Mesendoderm (in vitro differentiated cells): ENCODE measurements around the gene SMYD3.

ENCODE experiments used
- DNase-seq: peaks from one replicate; pipeline ENCODE4 v3.0.0; 2013
- H2AK5ac ChIP-seq: 2 replicates; pipeline ENCODE4 v1.6.1; 2013; ENCODE audit warnings: low read length, inconsistent platforms
- H2BK120ac ChIP-seq: 2 replicates; pipeline ENCODE4 v1.6.1; 2013; ENCODE audit warnings: low read depth, mild to moderate bottlenecking, low read length, moderate library complexity, mixed read lengths
- H2BK15ac ChIP-seq: replicated peaks from 2 replicates; pipeline ENCODE4 v1.6.1; 2013; ENCODE audit warnings: low read depth, mild to moderate bottlenecking, moderate library complexity
- H2BK5ac ChIP-seq: 2 replicates; pipeline ENCODE4 v1.6.1; 2013; ENCODE audit warnings: low read length, inconsistent platforms
- H3K18ac ChIP-seq: 2 replicates; pipeline ENCODE4 v1.6.1; 2013; ENCODE audit warnings: mild to moderate bottlenecking, low read length, mixed read lengths
- H3K23ac ChIP-seq: one replicate; pipeline ENCODE4 v1.6.1; 2013; ENCODE audit warnings: low read length
- H3K27ac ChIP-seq: 2 replicates; pipeline ENCODE4 v1.5.1; 2013; ENCODE audit warnings: low read depth, mild to moderate bottlenecking, inconsistent platforms, low read length, moderate library complexity
- H3K27me3 ChIP-seq: 2 replicates; pipeline ENCODE4 v1.6.1; 2013; ENCODE audit warnings: low read length, control low read depth, mild to moderate bottlenecking, inconsistent platforms; ENCODE audit not compliant: insufficient read depth, poor library complexity
- H3K36me3 ChIP-seq: 2 replicates; pipeline ENCODE4 v1.6.1; 2013; ENCODE audit warnings: low read length, inconsistent platforms; ENCODE audit not compliant: control insufficient read depth, insufficient read depth
- H3K4ac ChIP-seq: one replicate; pipeline ENCODE4 v1.6.1; 2013; ENCODE audit warnings: low read depth, mild to moderate bottlenecking, low read length, moderate library complexity
- H3K4me1 ChIP-seq: 2 replicates; pipeline ENCODE4 v1.6.1; 2013; ENCODE audit warnings: low read depth, low read length, inconsistent platforms; ENCODE audit not compliant: control insufficient read depth
- H3K4me2 ChIP-seq: 2 replicates; pipeline ENCODE4 v1.6.1; 2013; ENCODE audit warnings: low read length
- H3K4me3 ChIP-seq: 2 replicates; pipeline ENCODE4 v1.5.1; 2013; ENCODE audit warnings: mild to moderate bottlenecking, low read length
- H3K56ac ChIP-seq: one replicate; pipeline ENCODE4 v1.6.1; 2013; ENCODE audit warnings: low read length
- H3K79me1 ChIP-seq: 2 replicates; pipeline ENCODE4 v1.6.1; 2013; ENCODE audit warnings: low read length, inconsistent platforms
- H3K79me2 ChIP-seq: 2 replicates; pipeline ENCODE4 v1.6.1; 2013; ENCODE audit warnings: mild to moderate bottlenecking, low read length; ENCODE audit not compliant: control insufficient read depth, insufficient read depth
- H3K9ac ChIP-seq: 2 replicates; pipeline ENCODE4 v1.6.1; 2013; ENCODE audit warnings: low read length, inconsistent platforms
- H4K5ac ChIP-seq: one replicate; pipeline ENCODE4 v1.6.1; 2013; ENCODE audit warnings: low read length
- H4K8ac ChIP-seq: one replicate; pipeline ENCODE4 v1.6.1; 2013; ENCODE audit warnings: low read depth, mild to moderate bottlenecking, control low read depth, low read length, moderate library complexity
- WGBS: extraction: QIAGEN DNeasy Blood & Tissue Kit; methylation state at CpG from one replicate; pipeline ENCODE4 v1.1.7; 2013; ENCODE audit warnings: low lambda C conversion rate, missing lambda C conversion rate; ENCODE audit not compliant: insufficient coverage; ENCODE audit errors: extremely low coverage; 5-methylcytosine and 5-hydroxymethylcytosine counted together

The SMYD3 gene

DNA sequence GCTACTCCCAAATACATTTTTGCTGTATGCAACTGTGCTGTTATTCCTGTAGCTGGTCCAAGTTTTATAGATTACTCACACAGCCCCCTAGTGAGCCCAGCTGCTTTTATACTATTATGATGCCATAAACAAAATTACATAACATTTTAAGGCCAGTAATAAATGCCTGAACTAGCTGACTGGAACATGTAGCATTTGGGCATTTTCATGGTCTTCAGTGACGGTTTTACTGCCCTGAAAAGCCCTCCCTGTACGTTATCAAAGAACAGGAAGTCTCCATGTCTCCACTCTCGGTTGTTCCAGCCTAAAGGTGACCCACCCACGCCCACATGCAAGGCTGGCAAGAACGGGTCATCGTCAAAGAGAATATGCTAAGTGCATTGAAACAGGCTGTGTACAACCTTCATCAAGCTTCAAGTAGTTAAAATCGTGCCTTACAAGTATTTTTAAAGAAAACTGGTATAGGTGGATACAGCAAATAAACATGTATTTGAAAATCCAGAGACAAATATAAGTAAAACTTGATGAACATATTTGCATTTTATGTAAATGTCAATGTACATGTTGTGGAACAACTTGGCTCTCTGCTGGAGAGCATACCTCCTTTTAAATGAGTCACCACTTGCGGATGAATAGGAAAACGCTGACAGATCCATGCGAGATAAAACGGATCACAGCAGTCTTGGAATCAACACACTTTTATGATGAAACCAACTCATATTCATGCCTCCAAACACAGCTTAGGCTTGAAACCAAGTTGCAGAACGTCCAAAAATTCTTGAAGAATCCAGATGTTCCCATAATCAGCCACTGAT lies 520.5 kb downstream of the SMYD3 start:
- H3K18ac ChIP-seq: no peak overlapping the region
- no peak overlapping the region for H2BK5ac ChIP-seq
- H2BK15ac ChIP-seq: no peak overlapping the region
- H3K4me2 ChIP-seq: no peak overlapping the region
- no peaks in the 10 kb centered on the region for H3K27me3 ChIP-seq
- H3K27ac ChIP-seq: no peak overlapping the region
- no CpG with 5 or more reads among the region's 12 CpGs for WGBS
- H3K9ac ChIP-seq: no peak overlapping the region
- no peaks in the 10 kb centered on the region for H3K79me2 ChIP-seq
- H3K4ac ChIP-seq: no peak overlapping the region
- H3K79me1 ChIP-seq: no peaks in the 10 kb centered on the region
- H4K8ac ChIP-seq: no peak overlapping the region
- H3K4me1 ChIP-seq: peaks cover 2% of the 10 kb centered on the region
- DNase-seq: peak; percentile 47
- H3K36me3 ChIP-seq: no peaks in the 10 kb centered on the region
- no peak overlapping the region for H3K4me3 ChIP-seq
- H4K5ac ChIP-seq: no peak overlapping the region
- H2AK5ac ChIP-seq: no peak overlapping the region
- H3K56ac ChIP-seq: no peak overlapping the region
- no peak overlapping the region for H3K23ac ChIP-seq
- no peak overlapping the region for H2BK120ac ChIP-seq

DNA sequence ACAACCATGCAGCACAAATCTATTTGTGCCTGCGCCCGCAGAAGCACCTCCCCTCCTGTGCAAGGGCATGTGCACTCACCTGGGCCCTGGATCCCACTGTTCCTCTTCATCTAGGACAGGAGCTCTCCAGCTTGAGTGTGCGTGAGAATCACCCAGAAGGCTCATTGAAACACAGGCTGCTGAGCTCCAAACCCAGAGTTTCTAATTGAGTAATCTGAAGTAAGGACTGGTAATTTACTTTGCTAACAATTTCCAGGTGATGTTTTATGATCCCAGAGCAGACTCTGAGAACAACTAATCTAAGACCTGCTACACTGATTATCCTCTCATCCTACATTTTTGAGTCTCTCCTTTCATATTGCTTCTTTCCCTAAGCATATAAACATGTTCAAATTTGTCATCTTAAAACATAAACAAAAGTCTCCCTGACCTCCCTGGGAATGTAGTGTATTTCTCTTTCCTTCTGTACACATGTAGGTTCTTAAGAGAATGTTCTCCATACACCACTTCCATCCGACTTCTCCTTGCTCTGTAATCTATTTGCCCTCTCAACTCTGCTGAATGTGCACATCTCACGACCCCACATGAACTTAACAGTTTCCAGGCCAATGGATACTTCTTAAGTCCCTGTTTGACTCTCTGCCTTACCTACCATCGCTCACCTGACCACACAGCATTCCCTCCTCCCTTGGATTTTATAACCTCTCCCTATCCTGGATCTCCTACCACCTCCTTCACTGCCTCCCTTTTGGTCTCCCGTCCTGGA lies 522.5 kb downstream of the SMYD3 start:
- H2BK15ac ChIP-seq: no peak overlapping the region
- H2BK120ac ChIP-seq: no peak overlapping the region
- no peak overlapping the region for H4K8ac ChIP-seq
- no peaks in the 10 kb centered on the region for H3K27me3 ChIP-seq
- no peak overlapping the region for H3K4me2 ChIP-seq
- DNase-seq: no peak
- H3K18ac ChIP-seq: no peak overlapping the region
- H4K5ac ChIP-seq: no peak overlapping the region
- WGBS: no CpG with 5 or more reads among the region's 7 CpGs
- H3K4ac ChIP-seq: no peak overlapping the region
- H3K27ac ChIP-seq: no peak overlapping the region
- peaks cover 2% of the 10 kb centered on the region for H3K4me1 ChIP-seq
- no peaks in the 10 kb centered on the region for H3K36me3 ChIP-seq
- no peak overlapping the region for H3K56ac ChIP-seq
- no peak overlapping the region for H3K4me3 ChIP-seq
- H3K23ac ChIP-seq: no peak overlapping the region
- H2BK5ac ChIP-seq: no peak overlapping the region
- H2AK5ac ChIP-seq: no peak overlapping the region
- no peaks in the 10 kb centered on the region for H3K79me2 ChIP-seq
- no peak overlapping the region for H3K9ac ChIP-seq
- H3K79me1 ChIP-seq: no peaks in the 10 kb centered on the region

DNA sequence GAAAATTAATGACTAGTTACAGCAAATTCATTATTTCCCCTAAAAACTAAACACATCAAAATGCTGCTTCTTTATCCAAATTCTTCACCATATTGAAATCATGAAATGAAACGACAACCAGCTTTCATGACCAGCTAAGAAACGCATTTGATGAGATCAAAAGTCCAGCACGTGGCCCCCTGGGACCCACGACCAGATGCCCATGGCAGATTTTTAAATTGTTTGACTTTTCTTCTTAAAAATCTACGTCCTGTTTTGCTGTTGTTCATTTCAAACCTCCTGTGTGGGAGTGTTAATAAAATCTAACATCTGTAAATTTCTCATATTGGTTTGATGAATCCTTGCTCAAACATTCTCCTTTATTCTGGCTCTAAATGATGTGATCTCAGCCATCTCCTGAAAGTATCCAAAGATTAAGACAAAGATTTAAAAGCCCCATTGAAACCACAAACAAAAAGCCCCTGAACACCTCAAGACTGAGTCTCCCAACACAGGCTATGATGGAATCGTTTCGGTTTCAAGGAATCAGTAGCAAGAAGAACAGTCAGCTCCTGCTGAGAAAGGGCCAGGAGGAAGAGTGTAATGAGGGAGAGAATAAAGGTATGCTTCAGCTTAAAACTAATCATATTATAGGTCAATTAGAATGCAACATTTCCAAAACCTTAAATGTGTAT lies 523.6 kb downstream of the SMYD3 start:
- Histone ChIP-seq H3K4ac (no peak overlapping the region), H2BK120ac (no peak overlapping the region), H3K56ac (no peak overlapping the region), H3K4me2 (no peak overlapping the region), H3K79me1 (no peaks in the 10 kb centered on the region), H2BK15ac (no peak overlapping the region), H3K4me3 (no peak overlapping the region), H2AK5ac (no peak overlapping the region), H3K4me1 (peaks cover 2% of the 10 kb centered on the region), H3K36me3 (no peaks in the 10 kb centered on the region), H4K5ac (no peak overlapping the region), H3K27me3 (no peaks in the 10 kb centered on the region), H3K27ac (no peak overlapping the region), H2BK5ac (no peak overlapping the region), H3K23ac (no peak overlapping the region), H3K18ac (no peak overlapping the region), H3K79me2 (no peaks in the 10 kb centered on the region), H4K8ac (no peak overlapping the region), H3K9ac (no peak overlapping the region)
- WGBS: no CpG with 5 or more reads among the region's 7 CpGs
- DNase-seq: no peak

DNA sequence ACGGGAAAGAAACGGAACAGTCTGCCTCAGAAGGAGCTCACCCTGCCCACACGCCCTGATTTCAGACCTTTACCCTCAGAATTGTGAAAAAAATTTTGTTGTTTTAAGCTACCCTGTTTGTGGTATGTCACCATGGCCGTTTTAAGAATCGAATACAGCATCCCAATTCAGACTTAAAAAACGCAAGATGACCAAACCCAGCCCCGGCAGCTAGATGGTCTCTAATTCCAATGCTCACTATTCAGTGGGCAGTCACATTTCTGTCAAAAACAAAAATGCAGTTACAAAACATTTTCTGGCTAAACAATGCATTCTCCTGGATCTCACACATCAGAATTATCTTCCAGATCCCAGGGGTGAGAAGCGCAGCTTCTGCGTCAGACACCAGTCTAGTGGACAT lies 527.5 kb downstream of the SMYD3 start:
- DNase-seq: no peak
- Histone ChIP-seq H4K8ac (no peak overlapping the region), H3K4me1 (no peaks in the 10 kb centered on the region), H3K23ac (no peak overlapping the region), H3K18ac (no peak overlapping the region), H3K79me2 (no peaks in the 10 kb centered on the region), H2BK15ac (no peak overlapping the region), H3K4ac (no peak overlapping the region), H3K79me1 (no peaks in the 10 kb centered on the region), H3K56ac (no peak overlapping the region), H3K27me3 (no peaks in the 10 kb centered on the region), H2BK120ac (no peak overlapping the region), H3K27ac (no peak overlapping the region), H2BK5ac (no peak overlapping the region), H3K36me3 (no peaks in the 10 kb centered on the region), H3K4me2 (no peak overlapping the region), H3K4me3 (no peak overlapping the region), H3K9ac (no peak overlapping the region), H4K5ac (no peak overlapping the region), H2AK5ac (no peak overlapping the region)
- WGBS: no CpG with 5 or more reads among the region's 9 CpGs

DNA sequence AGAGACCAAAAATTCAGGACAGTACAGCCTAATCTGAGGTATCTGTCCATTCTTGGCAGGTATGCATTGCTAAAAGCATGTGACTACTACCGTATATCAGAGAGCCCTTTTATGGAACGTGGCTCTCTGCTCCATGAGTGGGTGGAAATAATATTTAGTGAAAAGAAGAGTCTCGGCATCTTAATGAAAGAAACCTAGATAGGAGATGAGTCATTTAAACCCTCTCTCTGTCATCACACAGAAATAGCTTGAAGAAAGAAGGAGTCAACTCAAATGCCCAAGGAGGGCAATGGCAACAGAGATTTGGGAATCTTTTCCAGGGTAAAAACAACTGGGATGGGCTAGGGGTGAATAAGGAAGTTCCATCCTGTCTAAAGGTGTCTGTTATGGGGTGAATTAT lies 528.2 kb downstream of the SMYD3 start:
- no CpG with 5 or more reads among the region's 3 CpGs for WGBS
- H3K27me3 ChIP-seq: no peaks in the 10 kb centered on the region
- no peaks in the 10 kb centered on the region for H3K79me2 ChIP-seq
- H3K18ac ChIP-seq: no peak overlapping the region
- no peak overlapping the region for H4K5ac ChIP-seq
- no peak for DNase-seq
- H3K79me1 ChIP-seq: no peaks in the 10 kb centered on the region
- H3K4me1 ChIP-seq: no peaks in the 10 kb centered on the region
- H3K4ac ChIP-seq: no peak overlapping the region
- no peaks in the 10 kb centered on the region for H3K36me3 ChIP-seq
- H2BK5ac ChIP-seq: no peak overlapping the region
- H3K4me2 ChIP-seq: no peak overlapping the region
- H4K8ac ChIP-seq: no peak overlapping the region
- no peak overlapping the region for H3K27ac ChIP-seq
- no peak overlapping the region for H3K9ac ChIP-seq
- no peak overlapping the region for H2BK120ac ChIP-seq
- no peak overlapping the region for H2BK15ac ChIP-seq
- H3K56ac ChIP-seq: no peak overlapping the region
- no peak overlapping the region for H3K4me3 ChIP-seq
- H2AK5ac ChIP-seq: no peak overlapping the region
- no peak overlapping the region for H3K23ac ChIP-seq
